GM10847 (cell line): ENCODE results near the gene UBE2V1.

Experiments used
- POLR2A ChIP-seq: IDR thresholded peaks from 2 replicates; pipeline ENCODE4 v1.6.1; 2011; ENCODE audit not compliant: insufficient read length; ENCODE audit errors: extremely low read depth

Gene UBE2V1

GRCh38 chr20:50112512-50113419 lies at the start of gene UBE2V1:
Gene UBE2V1, minus strand, starts transcription at chr20:50113150. Its CDS starts 22 bp downstream, at chr20:50113128.
- TF ChIP-seq POLR2A = peak; percentile 89

DNA sequence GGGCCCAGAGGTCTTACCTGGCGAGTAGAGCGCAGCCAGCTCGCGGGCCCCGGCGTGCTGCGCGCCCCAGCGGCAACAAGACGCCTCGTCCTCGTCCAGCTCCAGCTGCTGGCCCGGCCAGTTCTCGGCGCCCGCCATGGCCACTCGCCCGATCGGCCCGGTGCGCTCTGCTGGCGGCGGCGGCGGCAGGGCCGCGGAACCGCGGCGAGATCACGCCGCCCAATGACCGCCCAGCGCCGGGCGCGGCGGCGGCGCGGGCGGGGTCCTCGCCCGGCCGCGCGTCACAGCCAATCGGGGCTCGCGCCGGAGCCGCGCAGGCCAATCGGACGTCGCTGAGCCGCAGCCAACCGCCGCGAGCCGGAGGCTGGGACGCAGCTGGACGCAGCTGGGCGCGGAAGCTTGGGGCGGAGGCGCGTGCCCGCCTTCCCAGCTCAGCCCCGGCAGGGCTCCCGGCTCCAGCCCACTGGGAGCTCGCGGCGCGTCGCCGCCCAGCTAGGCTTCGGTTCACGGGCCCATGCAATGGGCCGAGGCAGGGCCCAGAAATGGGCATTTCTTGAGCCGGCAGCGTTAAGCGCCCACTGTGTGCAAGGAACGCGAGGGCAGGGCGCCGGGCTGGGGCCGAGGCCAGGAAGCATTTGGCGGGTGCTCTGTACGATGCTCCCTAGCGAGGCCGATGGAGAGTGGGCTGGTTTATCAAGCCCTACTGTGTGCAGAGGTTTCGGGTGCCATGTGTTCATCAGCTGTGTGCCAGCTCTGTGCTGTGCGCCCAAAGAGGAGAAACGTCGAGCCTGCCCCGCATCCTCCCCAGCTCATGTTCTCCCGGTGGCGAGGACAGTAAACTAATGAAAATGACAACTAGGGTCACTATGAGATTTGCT lies 40.8 kb upstream of the UBE2V1 start, which contains the start of gene PEDS1:
Gene PEDS1 (minus strand): TSS at position 224 of the 878 bp plus-strand sequence. CDS start 86 bp downstream, at position 138.
- peak; percentile 71 for TF ChIP-seq POLR2A

DNA sequence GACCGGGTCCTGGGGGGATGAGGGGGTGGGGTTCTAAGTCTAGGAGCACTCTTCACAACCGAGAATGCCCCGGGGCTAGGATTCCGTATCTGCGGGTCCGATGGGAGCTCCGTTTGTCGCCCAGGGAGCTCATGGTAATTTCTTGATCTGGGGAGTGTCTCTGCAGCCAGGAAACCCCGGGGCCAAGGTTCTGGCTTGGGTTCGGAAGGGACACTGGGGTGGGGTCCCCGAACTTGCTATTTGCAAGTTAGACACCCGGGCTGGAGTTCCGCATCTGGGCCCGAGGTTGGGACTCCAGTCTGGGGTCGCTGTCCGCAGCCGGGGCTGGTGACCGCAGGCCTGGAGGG lies 40.2 kb upstream of the UBE2V1 start:
- no peak for TF ChIP-seq POLR2A

- no peak for TF ChIP-seq POLR2A
Observed at GRCh38 chr20:50152394-50153152, 39.6 kb upstream of the UBE2V1 start.

DNA sequence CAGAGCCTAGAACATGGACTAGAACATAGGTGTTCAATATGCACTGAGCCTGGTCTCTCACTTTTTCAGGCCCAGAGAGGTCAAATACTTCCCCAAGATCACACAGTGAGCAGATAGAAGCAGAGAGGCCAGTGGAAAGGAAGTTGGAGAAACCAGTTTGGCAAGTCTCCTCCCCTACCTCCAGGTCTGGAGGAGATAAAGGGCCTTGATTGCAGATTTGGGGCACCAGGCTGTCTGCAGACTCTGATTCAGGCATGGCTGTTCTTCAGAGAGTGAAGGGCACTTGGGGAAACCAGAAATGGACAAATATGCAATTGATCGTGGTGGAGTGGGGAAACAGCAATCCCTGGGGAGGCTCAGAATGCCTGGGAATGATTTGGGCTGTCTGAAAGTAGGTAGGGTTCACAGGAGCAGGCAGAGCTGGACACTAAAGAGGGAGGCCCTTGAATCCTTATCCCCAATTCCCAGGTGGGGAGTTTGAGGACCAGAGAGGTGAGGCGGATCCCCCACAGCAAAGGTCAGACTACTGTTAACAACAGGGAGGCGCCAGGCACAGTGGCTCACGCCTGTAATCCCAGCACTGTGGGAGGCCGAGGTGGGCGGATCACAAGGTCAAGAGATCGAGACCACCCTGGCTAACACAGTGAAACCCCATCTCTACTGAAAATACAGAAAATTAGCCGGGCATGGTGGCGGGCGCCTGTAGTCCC lies 38.2 kb upstream of the UBE2V1 start:
- TF ChIP-seq POLR2A = no peak

DNA sequence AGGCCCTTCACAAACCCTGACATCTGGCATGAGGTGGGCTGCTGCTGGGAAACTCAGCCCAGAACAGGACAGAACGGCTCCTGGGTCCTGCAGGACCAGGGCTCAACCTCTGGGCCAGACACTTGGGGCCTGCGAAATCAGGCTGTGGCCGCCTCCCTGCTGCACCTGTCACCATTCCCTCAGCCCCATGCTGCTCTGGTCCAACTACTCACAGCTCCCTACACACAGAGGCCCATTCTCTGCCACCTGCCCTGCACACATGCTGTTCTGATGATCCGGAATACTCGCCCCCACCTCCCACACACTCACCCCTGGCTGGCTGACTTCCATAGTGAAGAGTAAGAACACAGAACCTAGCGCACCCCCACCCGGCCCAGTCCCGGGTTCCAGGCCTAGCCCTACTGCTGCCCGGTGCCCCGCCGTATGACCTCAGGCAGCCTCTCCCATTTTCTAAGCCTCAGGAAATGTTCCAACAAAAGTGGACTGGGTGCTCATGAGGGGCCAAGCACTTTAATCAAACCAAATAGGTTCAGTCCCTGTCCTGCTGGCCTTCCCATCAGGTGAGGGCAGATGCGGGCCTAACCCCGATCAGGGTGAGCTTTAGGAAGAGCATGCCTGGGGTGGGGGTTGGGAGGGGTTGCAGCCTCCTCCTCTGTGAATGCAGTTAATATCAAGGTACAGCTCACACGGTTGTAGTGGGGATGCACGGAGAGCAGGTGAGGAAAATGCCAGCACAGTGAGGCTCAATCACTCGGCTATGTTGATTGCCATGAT lies 36.7 kb upstream of the UBE2V1 start:
- no peak for TF ChIP-seq POLR2A

DNA sequence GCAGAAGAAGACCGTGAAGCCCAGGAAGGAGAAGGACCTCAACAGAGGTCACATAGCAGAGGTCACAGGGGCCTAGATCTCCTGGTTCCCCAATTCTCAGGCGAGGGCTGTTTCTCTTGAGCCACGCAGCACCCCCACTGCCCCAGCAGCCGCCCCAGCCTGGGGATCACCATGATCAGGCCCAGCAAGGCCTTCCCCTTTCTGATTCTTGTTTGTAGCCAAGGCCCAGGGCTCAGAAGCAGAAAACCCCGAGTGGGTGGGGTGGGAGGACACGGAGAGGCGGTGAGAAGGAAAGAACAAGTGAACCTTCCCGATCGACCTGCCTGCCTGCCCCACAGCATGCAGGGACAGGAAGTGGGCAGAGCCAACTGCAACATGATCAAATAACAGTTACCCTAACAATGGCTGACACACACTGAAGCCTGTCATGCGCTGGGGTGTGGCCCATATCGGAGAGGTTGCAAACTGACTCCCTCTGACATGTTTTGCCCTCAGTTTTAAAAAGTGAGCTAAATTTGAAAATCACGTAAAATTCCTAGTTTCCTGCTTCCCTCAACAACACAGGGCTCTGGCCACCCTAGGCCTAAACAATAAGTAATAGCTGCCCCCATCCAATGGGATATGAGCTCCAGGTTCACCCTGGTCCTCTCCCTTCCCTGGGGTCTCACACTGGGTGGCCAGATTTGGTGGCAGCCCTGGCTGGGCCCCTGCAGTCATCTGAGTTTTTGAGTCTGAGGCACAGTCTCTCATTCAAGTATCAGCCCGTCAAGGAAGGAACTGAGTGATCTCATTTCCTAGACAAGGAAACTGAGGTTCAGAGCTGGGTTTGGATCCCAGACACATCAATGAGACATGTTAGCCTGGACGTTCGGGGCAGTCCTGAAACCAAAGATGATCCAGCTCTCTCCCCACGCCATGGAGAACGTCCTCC lies 34.0 kb upstream of the UBE2V1 start:
- peak; percentile 25 for TF ChIP-seq POLR2A

- no peak for TF ChIP-seq POLR2A
Observed at GRCh38 chr20:50146214-50146613, 33.3 kb upstream of the UBE2V1 start.

DNA sequence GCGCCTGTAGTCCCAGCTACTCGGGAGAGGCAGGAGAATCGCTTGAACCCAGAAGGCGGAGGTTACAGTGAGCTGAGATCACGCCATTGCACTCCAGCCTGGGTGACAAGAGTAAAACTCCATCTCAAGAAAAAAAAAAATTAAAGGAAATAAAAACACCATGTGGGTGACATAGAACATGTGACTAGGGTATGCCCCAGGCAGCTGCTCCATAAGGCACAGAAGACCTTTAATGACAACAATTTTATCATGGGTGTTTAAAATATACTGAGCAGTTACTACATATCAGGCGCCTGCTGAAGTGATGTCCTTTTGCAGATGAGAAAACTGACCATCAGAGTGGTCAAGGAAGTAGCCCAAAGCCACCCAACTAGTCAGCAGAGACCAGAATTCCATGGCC lies 32.6 kb upstream of the UBE2V1 start:
- no peak for TF ChIP-seq POLR2A

GRCh38 chr20:50144362-50144761 lies 31.4 kb upstream of the UBE2V1 start:
- TF ChIP-seq POLR2A = no peak

DNA sequence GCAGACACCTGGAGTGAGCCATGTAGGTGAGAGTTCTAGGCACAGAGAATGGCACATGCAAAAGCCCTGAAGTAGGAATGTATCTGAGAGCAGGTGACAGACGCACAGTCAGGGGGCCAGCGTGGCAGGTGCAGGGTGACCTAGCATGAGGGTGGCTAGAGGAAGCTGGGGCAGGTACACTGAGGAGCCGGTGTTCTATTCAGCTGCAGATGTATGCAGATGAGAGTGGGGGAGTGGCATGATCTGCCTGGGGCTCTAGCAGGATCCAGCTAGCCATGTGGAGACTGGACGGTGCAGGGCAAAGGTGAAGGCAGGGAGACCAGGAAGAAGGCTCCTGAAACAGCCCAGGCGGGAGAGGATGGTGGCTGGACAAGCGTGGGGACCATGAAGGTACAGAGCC lies 29.9 kb upstream of the UBE2V1 start:
- TF ChIP-seq POLR2A = no peak

GRCh38 chr20:50141811-50142561 lies 29.0 kb upstream of the UBE2V1 start:
- TF ChIP-seq POLR2A = no peak

DNA sequence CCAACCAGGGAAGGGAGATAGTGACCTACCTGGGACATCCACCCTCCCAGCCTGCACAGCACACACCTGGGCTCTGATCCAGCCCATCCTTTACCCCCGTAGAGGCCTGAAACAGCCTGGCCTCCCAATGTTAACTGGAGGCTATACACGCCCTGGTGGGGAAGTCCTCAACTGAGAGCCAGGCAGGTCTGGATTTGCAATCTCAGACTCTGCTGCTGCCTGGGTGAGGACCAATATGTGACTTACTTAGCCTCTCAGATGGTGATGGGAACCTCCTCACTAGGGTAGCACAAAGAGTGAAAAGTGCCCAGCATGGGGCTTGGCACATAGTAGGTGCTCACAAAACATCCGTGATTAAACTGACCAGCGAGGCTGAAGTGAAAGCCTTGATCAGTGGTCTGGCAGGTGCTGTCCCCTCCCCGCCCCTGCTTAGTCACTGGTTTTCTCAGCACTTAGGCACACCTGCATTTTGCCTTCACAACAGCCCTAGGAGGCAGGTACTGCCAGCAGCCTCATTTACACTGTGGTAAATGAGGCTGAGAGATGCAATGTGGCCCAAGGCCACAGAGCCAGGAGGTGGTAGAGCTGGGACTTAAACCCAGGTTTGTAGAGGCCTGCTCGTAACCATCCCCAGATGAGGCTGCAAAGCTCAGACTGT lies 28.2 kb upstream of the UBE2V1 start:
- TF ChIP-seq POLR2A = no peak
